ENCODE data around the gene SPTBN5.

GRCh38 chr15:41921639-41922038 lies 27.8 kb upstream of the SPTBN5 start:
- no peak for TF ChIP-seq CTCF (IDR thresholded peaks at IDR 0.05 in 2 of 3, conservative IDR thresholded peaks at IDR 0.05 in 1 of 3; ENCODE audit: borderline replicate concordance in 1 of 3, insufficient read depth in 1 of 3, low read depth in 2 of 3, low read length in 2 of 3)
- TF ChIP-seq FOSL1 (IDR thresholded peaks at IDR 0.05; ENCODE audit: low read depth) = no peak
- no peak for TF ChIP-seq POLR2AphosphoS5 (IDR thresholded peaks at IDR 0.05; ENCODE audit: low read depth, low read length)
- no peak for TF ChIP-seq SIN3A (IDR thresholded peaks at IDR 0.05; ENCODE audit: low read depth)
- no peak for TF ChIP-seq POLR2A (IDR thresholded peaks at IDR 0.05; ENCODE audit: borderline replicate concordance, extremely low read depth, insufficient read depth, insufficient read length)
- TF ChIP-seq, protein P1, sequence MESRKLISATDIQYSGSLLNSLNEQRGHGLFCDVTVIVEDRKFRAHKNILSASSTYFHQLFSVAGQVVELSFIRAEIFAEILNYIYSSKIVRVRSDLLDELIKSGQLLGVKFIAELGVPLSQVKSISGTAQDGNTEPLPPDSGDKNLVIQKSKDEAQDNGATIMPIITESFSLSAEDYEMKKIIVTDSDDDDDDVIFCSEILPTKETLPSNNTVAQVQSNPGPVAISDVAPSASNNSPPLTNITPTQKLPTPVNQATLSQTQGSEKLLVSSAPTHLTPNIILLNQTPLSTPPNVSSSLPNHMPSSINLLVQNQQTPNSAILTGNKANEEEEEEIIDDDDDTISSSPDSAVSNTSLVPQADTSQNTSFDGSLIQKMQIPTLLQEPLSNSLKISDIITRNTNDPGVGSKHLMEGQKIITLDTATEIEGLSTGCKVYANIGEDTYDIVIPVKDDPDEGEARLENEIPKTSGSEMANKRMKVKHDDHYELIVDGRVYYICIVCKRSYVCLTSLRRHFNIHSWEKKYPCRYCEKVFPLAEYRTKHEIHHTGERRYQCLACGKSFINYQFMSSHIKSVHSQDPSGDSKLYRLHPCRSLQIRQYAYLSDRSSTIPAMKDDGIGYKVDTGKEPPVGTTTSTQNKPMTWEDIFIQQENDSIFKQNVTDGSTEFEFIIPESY (IDR thresholded peaks at IDR 0.05; ENCODE audit: extremely low read depth, insufficient replicate concordance, low read length) = no peak
- TF ChIP-seq EGR1 (IDR thresholded peaks at IDR 0.05; ENCODE audit: low read depth) = no peak
- no peak for TF ChIP-seq TCF7L2 (IDR thresholded peaks at IDR 0.05; ENCODE audit: borderline replicate concordance, extremely low read depth, insufficient read depth, insufficient read length)
- TF ChIP-seq CEBPB (IDR thresholded peaks at IDR 0.05; ENCODE audit: low read depth) = no peak
- no peak for TF ChIP-seq EZH2 (IDR thresholded peaks at IDR 0.05)
- no peak for TF ChIP-seq YY1 (IDR thresholded peaks at IDR 0.05; ENCODE audit: extremely low read depth, insufficient replicate concordance, low read depth, low read length)

Data from HCT116 (cell line).